Measurements from ENCODE around the gene MCM10.

Gene MCM10

DNA sequence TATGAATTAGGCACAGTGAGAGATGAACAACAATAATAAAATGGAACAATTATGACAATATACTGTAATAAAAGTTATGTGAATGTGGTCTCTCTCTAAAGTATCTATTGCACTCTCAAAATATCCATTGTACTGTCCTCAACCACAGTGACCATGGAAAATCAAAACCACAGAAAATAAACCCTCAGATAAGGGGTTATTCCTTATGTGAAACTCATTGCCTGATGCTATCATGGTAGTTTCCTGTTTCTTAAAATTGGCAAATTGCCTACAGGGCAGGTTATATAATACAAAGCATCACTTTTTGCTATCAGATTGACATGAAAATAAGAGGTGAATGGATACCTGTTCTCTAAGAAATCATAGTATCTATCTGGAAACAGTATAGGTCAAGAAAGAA lies 3.8 kb downstream of the MCM10 start:
- no peak for DNase-seq (ENCODE audit: low spot score)

DNA sequence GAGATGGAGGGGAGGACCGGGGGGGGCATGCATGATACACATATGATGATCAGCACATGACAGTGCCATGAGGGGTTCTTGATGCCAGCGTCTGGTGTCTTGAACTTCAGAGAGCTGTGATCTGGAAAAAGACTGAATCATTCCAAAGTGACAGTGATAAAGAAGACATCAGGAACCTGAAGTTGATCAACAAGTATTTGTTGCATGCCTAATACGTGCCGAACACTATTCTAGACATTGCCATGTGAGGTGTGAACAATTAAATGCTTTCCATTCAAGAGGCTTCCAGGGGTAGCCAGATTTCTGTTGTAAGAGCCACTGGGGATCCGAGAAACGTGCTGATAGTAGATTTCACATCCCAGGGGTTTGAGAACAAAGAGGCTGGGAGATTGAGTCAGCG lies 6.2 kb downstream of the MCM10 start:
- DNase-seq (ENCODE audit: low spot score) = no peak

DNA sequence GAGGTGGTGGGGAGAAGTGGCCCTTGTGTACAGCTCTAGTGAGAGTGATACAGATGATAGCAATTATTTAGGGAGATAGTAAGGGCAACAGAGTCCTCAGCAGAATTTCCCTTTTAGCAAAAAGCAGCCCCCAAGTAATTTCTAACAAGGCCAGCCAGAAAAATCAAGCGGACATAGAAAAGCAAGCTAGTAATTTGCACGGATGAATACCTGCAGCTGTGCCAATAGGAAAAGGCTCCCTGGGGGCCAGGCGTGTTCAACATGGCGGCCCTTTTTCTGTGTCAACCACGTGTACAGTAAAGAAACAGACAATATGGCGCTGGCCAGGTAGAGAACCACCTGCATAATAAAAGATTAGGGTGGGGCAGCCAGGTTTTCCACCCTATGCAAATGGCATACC lies 7.4 kb downstream of the MCM10 start:
- DNase-seq (ENCODE audit: low spot score) = no peak

DNA sequence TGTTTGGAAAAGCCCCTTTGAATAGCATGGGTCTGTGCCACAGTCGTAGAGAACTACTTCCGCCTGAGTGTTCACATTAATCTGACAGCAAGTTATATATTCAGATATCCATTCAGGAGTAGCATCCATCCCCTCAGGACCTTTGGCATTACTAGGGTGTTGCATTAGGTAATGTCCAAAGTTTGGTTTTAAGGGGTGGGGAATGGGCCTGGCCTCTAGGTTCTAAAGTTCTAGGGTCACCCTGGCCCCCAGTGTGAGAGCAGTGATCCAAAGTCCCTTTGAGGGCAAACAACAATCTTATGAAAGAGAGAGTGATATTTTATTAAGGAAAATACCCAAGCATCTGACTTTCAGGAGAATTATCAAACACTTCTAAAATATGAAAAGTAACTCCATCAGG lies 12.3 kb downstream of the MCM10 start:
- no peak for DNase-seq (ENCODE audit: low spot score)

DNA sequence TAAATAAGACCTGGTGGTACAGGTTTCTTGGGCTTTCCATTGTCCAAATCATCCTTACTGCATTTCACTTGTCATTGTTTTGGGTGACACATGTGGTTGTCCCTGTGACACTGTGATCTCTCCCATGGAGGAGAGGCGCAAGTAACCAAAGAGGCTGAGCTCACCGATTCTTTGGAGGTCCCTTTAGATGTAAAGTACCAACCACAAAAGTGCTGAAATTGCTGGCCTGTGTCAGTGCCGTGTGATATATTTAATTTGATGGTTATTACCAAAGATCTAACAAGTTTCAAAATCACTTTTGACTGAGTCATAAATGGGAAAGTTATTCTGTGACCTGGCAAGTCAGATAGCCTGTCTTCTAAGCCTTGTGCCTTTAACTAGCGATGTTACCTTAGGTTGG lies 19.4 kb downstream of the MCM10 start:
- DNase-seq (ENCODE audit: low spot score) = no peak

DNA sequence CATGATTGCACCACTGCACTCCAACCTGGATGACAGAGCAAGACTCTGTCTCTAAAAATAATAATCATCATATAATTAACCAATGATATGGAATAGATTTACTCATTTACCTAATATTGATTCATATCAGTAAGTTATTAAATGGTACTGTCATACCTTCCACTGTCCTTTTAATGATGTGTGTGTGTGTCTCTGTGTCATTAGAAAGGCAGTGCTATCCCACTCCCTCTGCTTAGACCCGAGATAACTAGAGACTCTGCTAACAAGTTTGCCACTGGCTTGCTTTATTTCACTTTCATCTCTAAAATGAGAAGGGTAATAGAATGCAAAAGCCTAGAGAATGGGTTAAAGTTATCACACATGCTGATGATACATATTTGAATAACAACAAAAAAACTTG lies 21.1 kb downstream of the MCM10 start:
- DNase-seq (ENCODE audit: low spot score) = no peak

DNA sequence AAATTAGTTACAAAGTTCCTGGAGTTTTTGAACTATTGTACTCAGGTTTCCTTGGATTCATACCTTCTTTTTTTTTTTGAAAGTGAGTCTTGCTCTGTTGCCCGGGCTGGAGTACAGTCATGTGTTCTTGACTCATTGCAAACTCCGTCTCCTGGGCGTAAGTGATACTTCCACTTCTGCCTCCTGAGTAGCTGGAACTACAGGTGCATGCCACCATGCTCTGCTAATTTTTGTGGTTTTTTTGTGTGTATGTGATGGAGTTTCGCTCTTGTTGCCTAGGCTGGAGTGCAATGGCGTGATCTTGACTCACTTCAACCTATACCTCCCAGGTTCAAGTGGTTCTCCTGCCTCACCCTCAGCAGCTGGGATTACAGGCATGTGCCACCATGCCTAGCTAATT lies 22.3 kb downstream of the MCM10 start:
- DNase-seq (ENCODE audit: low spot score) = no peak

DNA sequence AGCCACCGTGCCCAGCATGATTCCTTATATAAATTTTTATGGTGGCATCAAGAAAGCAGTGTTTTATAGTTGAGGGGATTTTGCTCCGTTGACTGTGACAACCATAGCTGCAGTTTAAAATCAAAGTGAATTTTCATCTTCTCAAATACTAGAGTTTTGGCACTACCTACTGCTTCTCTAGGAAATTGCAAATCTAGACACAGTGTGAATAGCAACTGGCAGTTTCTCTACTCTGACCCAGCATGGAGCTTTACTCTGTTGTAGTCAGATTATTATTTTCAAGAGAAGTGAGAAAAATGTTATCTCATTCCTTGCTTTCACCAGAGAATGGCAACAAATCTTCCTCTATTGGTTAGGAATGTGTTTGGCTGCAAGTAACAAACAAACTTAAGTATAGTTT lies 22.9 kb downstream of the MCM10 start:
- DNase-seq (ENCODE audit: low spot score) = no peak

DNA sequence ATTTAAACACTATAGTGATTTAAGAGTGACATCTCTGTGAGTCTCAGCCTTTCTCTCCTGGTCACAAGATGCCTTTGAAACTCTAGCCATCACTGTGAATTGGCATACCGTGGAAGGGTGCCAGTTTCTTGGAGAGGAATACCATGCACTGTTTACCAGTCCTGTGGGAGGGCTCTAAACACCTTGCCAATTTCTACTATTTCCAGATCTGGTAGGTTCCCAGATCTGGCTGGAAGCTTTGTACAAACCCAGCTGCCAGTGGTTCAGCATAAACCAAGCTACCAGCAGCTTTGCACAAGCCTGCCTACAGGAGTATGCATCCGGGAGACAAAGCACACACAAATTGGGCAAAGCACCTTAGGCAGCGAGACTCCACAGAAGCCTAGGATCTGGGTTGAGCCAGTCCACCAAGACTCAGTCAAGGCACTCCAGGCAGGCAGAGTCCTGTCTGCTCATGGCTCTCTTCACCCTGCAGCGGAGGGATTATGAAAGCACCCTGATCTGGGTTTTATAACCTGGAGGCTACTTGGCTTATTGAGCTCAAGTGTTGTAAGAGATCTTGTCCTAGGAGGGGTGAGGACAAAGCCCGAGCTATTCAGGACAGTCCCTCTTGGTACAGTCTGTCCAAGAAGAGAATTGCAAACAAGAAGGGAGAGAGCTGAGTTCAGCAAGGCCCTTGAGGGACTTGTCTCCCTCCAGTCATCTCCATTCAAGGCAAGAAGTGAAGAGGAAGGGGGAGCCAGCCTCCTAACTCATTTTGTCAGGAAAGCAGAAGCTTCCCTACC lies 23.6 kb downstream of the MCM10 start:
- DNase-seq (ENCODE audit: low spot score) = no peak

DNA sequence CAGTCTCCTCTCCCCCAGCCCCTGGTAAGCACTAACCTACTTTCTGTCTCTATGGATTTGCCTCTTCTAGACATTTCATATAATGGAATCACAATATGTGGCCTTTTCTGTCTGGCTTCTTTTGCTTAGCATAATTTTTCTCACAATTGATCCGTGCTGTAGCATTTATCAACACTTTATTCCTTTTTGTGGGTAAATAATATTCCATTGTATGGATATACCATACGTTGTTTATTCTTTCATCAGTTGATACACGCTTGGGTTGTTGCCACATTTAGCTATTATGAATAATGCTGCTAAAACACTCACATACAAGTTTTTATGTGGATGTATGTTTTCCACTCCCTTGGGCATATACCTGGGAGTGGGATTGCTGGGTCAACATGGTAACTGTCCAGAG lies 25.8 kb downstream of the MCM10 start:
- no peak for DNase-seq (ENCODE audit: low spot score)

DNA sequence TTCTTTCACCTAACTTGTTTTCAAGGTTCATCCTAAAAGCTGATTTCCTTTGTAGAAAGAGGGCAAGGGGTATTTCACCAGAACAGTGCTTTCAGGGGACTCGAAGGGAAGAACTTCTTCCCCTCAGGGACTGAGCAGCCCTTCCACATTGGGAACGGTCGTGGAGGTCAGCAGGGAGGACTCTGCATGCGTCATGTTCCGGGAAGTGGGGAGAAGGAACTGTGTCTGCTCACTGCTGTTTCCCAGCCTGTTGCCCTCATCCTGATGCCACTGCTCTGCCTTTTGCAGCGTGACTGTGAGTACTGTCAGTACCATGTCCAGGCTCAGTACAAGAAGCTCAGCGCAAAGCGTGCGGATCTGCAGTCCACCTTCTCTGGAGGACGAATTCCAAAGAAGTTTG lies 27.2 kb downstream of the MCM10 start:
- DNase-seq (ENCODE audit: low spot score) = no peak

DNA sequence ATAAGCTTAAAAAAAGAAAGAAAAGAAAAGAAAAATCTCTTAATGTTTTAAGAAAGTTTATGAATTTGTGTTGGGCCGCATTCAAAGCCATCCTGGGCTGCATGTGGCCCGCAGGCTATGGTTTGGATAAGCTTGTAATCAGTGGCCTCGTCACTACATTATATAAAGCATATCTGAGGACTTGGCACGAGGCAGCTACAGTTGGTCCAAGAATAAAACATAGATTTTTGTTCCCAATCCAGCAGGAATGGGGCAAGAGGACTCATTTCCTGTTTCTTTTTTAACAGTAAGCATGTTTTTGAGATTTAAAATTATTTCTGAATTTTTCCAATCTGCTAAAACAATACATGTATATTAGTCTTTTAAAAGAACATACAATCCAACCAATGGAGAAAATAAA lies 28.6 kb downstream of the MCM10 start:
- no peak for DNase-seq (ENCODE audit: low spot score)

DNA sequence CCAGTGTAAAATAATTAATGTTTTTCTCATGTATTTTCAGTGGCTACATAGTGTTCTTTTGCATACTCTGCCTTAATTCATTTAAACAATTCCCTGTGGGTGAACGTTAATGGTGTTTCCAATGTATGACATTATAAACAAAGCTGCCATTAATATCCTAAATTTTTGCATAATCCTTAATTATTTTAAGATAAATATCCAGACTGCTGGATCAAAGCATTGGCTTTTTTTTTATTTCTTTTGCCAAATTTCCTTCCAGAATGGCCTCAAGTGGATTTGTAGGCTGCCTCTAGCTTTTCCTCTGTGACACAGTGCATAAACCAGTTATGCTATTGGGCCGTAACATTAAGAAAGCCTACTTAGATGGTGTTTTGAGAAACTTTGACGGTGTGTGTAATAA lies 29.5 kb downstream of the MCM10 start:
- DNase-seq (ENCODE audit: low spot score) = no peak

DNA sequence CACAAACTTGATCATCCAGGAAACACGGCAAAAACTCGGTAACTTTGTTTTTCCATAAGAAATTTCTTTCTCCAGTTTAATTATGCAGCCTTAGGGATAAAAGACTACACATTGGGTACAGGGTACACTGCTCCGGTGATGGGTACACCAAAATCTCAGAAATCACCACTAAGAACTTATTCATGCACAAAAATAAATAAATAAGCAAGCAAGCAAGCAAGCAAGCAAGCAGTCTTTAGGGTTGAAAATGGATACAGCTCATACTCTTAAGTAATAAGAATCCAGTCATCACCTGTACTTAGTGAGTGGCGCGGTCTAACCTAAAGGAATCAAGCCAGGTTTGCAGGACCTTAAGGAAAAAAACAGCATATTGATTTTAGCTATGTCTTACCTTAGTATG lies 30.0 kb downstream of the MCM10 start:
- no peak for DNase-seq (ENCODE audit: low spot score)

DNA sequence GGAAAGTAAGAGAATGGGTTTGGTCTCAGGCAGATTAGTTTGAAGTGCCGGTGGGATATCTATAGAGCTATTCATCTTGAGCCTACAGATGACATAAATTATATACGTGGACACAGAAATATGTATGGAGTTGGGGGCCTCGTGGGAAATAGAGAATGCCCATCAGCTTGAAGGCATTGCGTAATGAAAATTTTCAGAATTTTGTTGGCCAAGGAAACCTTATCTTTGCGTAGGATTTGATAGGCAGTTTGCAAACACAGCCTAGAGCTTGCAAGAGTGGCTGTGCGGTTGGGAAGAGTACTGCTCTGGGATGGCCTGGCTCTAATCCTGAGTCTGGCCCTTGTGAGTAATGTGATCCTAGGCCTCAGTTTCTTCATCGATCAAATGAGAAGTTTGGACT lies 32.3 kb downstream of the MCM10 start:
- no peak for DNase-seq (ENCODE audit: low spot score)

DNA sequence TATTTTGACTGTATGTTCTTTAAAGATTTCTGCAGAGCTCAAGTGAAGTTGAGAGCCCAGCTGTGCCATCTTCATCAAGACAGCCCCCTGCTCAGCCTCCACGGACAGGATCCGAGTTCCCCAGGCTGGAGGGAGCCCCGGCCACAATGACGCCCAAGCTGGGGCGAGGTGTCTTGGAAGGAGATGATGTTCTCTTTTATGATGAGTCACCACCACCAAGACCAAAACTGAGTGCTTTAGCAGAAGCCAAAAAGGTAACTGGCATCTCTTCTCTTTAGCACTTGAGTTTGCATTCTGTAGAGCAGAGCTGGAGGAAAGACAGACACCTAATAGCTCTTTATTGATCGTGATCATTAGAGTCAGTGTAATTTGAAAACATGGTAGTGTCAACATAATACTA lies 33.7 kb downstream of the MCM10 start:
- DNase-seq (ENCODE audit: low spot score) = no peak

DNA sequence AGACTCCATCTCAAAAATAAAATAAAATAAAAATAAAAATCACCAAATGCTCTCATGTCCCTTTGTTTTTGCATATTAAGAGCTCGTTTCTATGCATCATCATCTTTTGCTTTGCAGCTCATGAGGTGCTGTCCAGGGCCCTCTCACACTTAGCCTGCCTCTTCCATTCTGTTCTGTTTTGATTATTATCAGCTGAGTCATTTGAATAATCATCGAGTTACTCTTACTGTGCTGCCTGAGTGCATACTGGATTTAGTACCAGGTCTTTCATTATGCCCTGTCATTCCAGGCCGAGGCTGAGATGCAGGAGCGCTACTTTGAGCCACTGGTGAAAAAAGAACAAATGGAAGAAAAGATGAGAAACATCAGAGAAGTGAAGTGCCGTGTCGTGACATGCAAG lies 39.8 kb downstream of the MCM10 start:
- DNase-seq (ENCODE audit: low spot score) = no peak

DNA sequence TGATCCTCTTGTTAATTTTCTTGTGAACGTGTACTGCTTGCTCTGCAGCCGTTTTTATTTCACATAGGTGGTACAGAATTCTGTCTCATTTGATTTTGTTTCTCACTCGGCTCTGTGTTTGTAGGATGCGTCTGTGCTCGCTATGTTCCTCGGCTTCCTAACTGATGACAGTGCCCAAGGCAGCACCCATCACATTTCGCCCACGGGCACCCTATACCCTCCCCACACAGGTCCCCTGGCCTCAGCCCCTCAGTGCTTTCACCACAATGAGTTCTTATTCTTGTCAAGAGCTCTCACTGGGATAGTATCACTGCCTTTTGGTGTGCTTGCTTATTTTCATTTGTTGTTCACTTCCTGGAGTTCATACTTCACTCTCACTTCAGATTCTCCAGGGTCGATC lies 44.7 kb downstream of the MCM10 start:
- DNase-seq (ENCODE audit: low spot score) = peak; percentile 31

DNA sequence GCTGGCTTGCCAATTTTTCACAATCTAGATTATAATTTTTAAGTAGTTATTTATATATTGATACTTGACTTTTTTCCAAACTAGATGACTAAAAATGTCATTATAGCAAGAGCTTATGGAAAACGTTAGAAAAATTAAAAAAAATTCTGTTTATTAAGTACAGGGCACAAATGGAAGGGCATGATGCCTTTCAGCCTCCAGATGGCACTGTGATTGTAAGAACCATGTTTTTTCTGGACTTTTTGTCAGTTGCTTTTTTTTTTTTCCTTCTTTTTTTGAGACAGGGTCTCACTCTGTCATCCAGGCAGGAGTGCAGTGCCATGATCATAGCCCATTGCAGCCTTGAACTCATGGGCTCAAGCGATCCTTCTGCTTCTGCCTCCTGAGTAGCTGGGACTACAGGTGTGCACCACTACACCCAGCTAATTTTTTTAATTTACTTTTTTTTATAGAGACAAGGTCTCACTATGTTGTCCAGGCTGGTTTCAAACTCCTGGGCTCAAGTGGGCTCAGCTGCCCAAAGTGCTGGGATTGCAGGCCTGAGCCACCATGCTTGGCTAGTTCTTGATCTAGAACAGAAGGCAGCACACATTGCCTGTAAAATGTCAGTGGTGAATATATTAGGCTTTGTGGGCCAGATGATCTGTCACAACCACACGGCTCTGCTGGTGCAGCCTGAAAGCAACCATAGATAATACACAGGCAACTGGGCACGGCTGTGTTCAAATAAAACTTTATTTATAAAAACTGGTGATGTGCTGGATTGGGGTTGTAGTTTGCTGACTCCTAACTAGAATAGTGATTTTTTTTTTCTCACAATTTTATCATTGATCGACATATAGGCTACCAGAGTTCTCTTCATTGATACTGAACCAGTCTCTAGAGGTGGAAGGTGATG lies 45.4 kb downstream of the MCM10 start:
- peak; percentile 20 for DNase-seq (ENCODE audit: low spot score)

DNA sequence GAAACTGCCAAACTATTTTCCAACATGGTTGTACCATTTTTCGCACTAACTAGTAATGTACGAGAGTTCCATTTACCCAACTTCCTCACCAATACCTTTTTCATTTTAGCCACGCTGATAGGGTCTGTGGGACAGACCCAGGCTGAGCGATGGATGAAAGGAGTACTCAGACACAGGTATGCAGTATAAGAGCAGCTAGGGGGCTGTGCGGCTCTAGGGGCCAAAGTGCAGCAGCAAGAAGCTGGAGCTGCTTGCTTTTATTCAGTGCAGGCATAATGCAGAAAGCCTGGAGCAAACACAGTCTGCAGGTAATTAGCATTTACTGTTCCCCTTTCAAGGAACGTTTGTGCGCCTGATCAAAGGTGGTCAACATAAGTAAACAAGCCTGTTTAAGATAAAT lies 51.8 kb downstream of the MCM10 start:
- DNase-seq (ENCODE audit: low spot score) = no peak

DNA sequence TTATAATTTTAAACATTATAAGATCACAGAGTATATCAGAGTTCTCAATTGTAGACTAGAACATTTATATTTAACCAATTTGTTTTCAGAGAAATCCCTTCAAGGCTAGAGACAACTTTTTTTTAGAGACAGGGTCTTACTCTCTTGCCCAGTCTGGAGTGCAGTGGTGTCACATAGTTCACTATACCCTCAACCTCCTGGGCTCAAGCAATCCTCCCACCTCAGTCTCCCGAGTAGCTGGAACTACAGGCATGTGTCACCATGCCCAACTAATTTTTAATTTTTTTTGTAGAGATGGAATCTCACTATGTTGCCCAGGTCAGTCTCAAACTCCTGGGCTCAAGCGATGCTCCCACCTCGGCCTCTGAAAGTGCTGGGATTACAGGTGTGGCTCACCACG lies 57.5 kb downstream of the MCM10 start:
- DNase-seq (ENCODE audit: low spot score) = no peak

DNA sequence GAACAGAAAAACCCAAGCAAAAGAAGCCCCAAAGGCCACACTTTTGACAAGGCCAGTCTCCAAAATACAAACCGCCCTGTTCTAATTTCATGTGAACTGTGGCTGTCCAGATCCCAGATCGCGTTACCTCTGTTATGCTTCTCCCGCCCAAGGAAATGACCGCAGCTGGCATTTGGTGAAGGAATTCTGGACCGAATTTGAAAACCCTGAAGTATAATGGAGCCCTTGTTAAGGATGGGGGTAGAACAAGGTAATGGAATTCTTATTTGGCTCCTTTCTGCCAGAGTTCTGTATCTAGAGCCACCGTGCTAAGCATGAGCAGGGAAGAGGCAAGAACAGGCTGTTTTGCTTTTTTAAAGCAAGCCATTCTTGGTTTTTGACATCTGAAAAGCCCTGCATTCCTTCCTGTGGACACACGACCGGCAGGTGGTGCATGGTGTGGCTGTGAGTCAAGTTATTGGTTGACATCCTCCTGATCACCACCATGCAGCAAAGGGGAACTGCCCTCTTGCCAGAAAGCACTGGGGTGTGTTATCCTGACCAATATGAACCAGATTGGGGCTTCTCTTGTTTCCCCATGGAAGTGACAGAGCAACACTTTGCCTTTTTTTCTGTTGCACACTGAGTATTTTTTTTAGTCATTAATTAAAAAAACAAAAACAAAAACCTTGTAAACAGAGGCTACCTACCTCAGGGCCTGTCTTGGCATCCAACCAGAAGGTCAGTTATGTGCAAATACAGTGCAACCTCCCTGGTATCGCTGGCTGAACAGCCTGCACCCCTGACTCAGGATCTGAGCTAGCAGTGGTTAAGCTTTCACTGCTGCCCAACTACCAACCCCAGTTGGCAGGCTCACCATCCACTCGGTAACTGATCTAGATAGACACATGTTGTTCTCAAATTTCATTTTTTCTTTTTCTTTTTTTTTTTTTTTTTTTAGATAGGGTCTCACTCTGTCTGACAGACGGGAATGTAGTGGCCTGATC lies 58.6 kb downstream of the MCM10 start:
- no peak for DNase-seq (ENCODE audit: low spot score)
